Urothelium cell line (cell line): Measurements from ENCODE around the gene ENOX1.

Source experiments
- DNase-seq: peaks from one replicate; pipeline ENCODE4 v3.0.0; 2011; ENCODE audit warnings: low spot score, mixed read lengths
- FAIRE-seq: peaks from 2 replicates; lab custom pipeline; 2011; peaks lifted over from hg19 to GRCh38; lab: Jason Lieb, UNC

ENOX1 gene

GRCh38 chr13:43492745-43493144 is 294.0 kb downstream of the ENOX1 start:
- FAIRE-seq (no peak), DNase-seq (no peak)

GRCh38 chr13:43492311-43492710 is 294.5 kb downstream of the ENOX1 start:
- no peak for FAIRE-seq
- no peak for DNase-seq

GRCh38 chr13:43489233-43489632 is 297.5 kb downstream of the ENOX1 start:
- FAIRE-seq (no peak), DNase-seq (no peak)

GRCh38 chr13:43487885-43488284 is 298.9 kb downstream of the ENOX1 start:
- FAIRE-seq (no peak), DNase-seq (no peak)

- FAIRE-seq (no peak), DNase-seq (no peak)
Observed at GRCh38 chr13:43487461-43487860, 299.3 kb downstream of the ENOX1 start.

GRCh38 chr13:43484432-43485225 is 302.1 kb downstream of the ENOX1 start:
- no peak for DNase-seq
- FAIRE-seq = no peak

- FAIRE-seq (no peak), DNase-seq (no peak)
Observed at GRCh38 chr13:43483930-43484329, 302.8 kb downstream of the ENOX1 start.

- FAIRE-seq (no peak), DNase-seq (no peak)
Observed at GRCh38 chr13:43482641-43483040, 304.1 kb downstream of the ENOX1 start.

GRCh38 chr13:43482026-43482425 is 304.7 kb downstream of the ENOX1 start:
- no peak for DNase-seq

GRCh38 chr13:43478902-43479301 is 307.9 kb downstream of the ENOX1 start:
- DNase-seq (no peak), FAIRE-seq (no peak)

More at GRCh38 chr13:43482026-43482425, 304.7 kb downstream of the ENOX1 start:
- no peak for FAIRE-seq

- FAIRE-seq = no peak
Observed at GRCh38 chr13:43478211-43478610, 308.6 kb downstream of the ENOX1 start.

GRCh38 chr13:43475140-43475539 is 311.6 kb downstream of the ENOX1 start:
- DNase-seq = no peak
- no peak for FAIRE-seq

More at GRCh38 chr13:43478211-43478610, 308.6 kb downstream of the ENOX1 start:
- DNase-seq = no peak

- DNase-seq (no peak), FAIRE-seq (no peak)
Observed at GRCh38 chr13:43473437-43473836, 313.3 kb downstream of the ENOX1 start.

GRCh38 chr13:43472980-43473379 is 313.8 kb downstream of the ENOX1 start:
- DNase-seq (no peak), FAIRE-seq (no peak)

- FAIRE-seq (no peak), DNase-seq (no peak)
Observed at GRCh38 chr13:43472339-43472738, 314.4 kb downstream of the ENOX1 start.

GRCh38 chr13:43470610-43471009 is 316.2 kb downstream of the ENOX1 start:
- no peak for DNase-seq

GRCh38 chr13:43469791-43470190 is 317.0 kb downstream of the ENOX1 start:
- DNase-seq = no peak
- no peak for FAIRE-seq

More at GRCh38 chr13:43470610-43471009, 316.2 kb downstream of the ENOX1 start:
- FAIRE-seq = no peak

- no peak for FAIRE-seq
- no peak for DNase-seq
Observed at GRCh38 chr13:43464578-43465264, 322.1 kb downstream of the ENOX1 start.

GRCh38 chr13:43448605-43449336 is 338.0 kb downstream of the ENOX1 start:
- FAIRE-seq (no peak), DNase-seq (no peak)

- no peak for DNase-seq
- FAIRE-seq = no peak
Observed at GRCh38 chr13:43446126-43446525, 340.6 kb downstream of the ENOX1 start.

GRCh38 chr13:43445668-43446067 is 341.1 kb downstream of the ENOX1 start:
- DNase-seq (no peak), FAIRE-seq (no peak)
